ENCODE results near the gene ADNP.

The ADNP gene

DNA sequence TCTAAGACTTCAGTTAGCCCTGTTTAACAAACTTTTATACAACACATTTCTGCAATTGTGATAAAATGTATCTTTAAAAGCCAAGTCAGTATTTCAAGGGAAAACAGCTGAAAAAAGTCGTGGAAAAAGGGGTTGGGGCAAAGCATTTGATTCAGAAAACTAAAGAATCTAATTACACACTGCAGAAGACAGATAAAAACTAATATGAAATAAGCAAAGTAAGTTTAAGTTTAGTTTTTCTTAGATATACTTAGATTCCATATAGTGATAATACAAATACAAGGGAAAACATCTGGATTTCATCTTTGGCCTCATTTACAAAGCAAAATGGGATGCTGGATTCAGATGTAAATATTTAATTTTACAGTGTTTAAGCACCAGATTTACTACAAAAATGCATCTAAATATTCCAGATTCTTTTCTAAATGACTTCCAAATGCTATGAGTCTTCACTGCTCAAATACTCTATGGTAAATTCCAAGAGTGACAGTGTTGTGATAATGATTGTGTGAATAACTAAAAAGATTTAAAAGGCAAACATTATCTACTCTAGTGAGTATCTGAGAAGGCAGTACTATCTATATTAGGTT is 1.5 kb upstream of the ADNP start:
- no peak for DNase-seq (ENCODE audit: low read depth in 2 of 2)

DNA sequence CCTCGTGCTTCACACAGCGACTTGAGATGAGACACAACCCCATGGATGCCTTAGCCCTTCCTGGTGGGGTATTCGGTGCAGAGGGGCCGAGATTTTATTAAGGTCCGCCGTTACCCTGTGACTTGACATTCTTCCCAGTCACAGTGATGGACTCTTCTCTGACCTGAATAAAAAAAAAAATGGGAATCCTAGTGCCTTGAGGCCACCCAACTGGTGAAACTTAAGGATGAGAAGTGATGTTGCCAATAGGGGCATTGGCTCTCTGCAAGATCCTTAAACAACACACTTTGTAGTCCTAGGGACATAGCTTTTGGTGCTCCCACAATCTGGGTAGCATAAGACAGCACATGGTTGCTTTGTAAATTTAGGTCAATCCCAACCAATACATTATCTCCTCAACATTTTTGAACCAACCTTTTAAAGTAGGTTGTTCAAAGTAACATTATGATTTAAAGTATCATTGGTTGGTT is 814 bp upstream of the ADNP start:
- no peak for DNase-seq (ENCODE audit: low read depth in 2 of 2)

DNA sequence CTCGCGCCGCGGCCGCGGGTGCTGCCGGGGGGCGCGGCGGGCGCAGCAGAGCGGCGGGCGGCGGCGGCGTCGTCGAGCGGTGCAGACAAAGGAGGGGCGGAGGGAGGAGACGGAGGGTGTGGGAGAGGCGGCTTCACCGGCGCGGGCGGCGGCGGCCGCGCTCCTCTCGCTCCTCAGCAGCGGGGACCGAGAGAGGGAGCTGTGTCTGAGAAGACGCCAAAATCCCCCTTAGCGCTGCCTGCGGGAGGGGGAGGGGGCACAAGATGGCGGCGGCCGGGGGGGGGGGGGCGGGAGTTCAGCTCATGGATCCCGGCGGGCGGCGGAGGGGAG is 296 bp downstream of the ADNP start:
- no peak for DNase-seq (ENCODE audit: low read depth in 2 of 2)

DNA sequence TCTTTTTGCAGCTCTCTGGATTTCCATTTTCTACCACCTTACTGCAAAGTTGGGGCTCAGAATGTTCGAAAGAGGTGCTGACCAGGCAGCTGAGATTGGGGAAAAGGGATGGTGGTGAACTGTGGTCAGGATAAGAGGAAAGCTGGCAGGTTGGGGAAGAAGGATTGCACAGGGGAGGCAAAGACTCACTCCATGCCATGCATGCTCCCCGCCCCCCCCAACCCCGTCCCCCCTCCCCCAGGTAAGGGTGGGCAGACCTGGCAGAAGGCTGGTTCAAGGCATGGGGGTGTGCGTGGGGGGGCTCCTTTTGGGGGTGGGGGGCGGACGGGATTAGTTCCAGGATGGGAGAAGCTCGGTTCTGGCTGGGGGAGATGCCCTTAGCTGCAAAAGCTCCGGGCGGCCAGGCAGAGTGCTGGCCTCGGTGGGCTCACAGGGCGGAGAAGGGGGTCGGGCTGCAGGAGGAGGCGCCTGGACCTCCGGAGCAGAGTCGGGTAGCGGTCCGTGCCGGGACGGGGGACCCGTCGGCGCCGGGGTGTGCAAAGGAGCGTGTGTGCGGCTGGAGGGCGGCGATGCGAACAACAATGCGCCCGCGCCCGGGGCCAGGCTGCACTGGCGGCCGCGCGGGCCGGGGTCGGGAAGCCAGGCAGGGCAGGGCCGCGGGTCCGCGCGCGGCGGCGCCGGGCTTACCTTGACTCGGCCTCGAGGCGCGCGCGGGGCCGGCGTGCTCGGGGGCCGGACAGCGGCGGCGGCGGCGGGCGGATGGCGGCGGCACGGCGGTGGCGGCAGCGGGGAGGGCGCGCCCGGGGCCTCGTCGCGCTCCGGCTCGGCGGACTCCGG is 880 bp downstream of the ADNP start:
- peak in 1 of 2 donors; percentile 13 for DNase-seq (ENCODE audit: low read depth in 2 of 2)

DNA sequence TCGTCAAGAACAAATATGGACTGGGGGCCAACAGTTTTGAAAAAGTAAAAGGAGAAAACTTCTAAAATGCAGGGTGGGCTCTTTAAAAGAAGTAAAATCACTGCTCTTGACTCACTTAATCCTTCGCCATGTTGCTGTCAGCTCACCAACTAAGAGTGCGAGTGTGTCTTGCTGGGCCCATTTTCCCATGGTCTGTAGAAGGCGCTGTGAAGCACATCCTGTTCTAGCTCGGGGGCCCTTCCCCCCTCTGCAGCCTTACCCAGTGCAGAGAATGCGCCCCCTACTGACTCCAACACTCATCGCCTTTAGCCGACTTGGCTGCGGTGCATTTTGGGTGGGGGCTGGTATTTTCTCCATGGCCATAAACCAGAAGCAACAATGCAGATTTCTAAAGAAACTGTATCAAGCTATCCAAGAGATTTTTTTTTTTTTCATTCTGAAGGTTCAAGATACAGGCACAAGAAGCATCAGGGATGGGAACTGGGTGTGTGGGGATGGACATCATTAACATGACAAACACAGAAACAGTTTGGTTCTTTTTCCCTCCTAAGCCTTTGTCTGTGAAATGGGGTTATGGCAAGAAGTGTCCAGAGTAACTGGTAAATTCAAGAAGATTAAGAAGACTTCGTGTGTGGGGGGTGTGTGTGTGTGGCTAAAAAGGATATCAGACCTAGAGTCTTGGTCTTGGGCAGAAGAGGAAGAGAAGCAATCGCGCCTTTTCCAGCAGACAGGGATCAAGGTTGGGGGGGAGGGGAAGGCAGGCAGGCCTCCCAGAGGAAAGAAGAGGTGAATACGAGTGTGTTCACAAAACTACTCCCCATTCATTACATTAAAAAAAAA is 1.7 kb downstream of the ADNP start:
- peak; percentile 64 to 85 for DNase-seq (ENCODE audit: low read depth in 2 of 2)

DNA sequence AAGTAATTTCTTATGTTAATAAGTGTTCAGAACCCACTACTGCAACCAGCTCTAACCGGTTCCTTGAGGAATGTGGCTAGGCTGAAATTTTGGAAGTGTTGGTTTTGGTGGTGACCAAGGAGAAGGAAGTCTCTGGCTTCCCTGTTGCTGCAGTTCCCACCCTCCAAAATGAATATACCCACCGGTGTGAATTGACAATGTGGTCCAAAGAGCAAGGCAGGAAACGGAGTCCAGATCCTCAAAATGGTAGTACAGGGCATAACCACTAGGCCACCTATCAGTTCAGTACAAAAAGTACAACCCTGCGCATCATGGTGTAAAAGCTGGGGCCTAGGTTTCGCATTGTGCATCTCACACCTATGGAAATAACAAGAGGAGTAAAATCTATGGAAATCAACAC is 2.8 kb downstream of the ADNP start:
- DNase-seq (ENCODE audit: low read depth in 2 of 2), result no peak

DNA sequence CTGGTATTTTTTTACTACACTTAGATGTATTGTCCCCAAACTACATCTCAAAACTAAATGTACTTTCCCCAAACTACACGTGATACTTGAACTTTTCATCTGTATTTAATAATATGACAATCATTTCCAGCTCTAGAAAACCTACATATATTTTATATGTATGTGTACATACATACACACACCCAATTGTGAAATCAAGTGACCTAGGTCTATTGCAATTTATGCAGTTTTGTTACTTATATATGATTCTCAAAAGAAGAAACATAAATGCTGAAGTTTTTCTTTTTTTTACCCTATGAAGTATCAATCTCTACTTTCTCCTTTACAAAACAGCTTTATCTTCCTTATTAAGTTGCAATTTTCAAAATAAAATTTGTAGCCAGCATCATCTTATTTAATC is 4.7 kb downstream of the ADNP start:
- no peak for DNase-seq (ENCODE audit: low read depth in 2 of 2)

DNA sequence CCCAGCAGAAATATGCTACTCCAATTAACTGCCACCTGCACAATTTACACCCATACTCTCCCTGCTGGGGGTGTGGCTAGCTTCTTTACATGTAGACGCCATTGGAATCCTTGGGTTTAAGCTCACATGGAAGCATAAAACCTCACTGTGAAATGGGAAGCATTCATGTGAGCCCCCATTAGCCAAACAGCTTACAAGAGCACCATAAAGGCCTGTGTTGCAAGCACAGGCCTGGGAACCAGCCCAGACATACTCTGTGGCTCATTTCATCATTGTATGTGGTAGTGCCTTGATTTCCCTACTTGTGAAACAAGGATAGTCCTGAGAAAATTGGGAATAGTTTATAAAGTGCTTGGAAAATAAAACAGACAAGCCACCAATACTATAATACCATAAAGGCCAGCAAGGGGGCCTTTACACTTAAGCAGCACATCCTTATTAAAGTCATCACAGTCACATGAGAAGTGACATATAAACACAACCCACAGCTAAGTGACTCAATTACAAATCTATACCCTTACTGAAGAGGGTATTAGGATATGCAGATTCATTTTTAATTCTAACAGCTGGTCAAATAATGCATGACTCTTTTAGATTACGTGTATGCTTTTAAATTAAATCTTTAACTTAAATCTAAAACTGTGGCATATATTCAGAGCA is 6.8 kb downstream of the ADNP start:
- no peak for DNase-seq (ENCODE audit: low read depth in 2 of 2)

DNA sequence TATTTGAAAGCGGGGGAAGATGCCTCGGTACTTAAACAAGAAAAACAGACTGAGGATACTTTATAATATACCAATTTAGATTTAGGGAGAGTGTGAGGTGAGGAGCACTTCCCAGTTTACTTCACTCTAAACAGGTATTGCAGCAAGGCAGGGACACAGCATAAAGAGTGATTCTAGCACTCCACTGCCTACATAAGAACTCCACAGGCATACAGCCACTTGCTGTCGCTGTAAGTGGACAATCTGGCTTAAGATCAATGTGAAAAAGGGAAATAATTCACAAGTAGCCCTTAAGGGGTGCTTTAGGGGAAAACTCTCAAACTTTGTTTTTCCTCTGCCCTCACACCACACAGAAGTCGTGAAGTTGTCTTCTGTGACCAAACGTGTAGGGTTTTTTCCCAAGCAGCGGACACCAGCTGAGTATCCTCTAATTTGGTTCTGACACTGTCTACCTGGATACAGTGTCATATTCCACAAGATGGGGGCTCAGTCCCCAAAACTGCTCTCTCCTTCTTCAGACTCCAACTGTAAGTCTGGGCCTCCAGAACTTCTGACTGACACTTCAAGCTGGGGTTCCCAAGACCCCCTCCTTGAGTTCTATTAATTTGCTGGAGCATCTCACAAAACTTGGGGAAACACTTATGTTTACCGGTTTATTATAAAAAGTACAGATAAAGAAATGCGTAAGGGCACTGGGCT is 9.3 kb downstream of the ADNP start:
- no peak for DNase-seq (ENCODE audit: low read depth in 2 of 2)

DNA sequence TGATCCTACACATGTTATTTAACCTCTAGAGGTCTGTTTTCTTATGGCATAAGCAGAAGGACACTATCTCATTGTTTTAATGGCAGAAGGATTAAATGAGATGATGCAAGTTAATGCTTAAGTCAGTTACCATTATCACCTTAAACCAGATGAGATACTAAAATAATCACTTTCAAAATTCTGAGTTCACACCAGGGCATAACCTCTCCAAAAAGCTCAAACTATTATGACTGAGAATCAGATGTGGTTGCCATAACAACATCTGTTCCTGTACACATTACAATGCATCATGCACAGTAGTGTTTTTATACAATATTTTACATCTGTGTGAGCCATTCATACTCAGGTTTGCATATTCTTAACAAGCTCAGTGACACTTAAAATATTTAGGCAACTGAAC is 10.2 kb downstream of the ADNP start:
- no peak for DNase-seq (ENCODE audit: low read depth in 2 of 2)

DNA sequence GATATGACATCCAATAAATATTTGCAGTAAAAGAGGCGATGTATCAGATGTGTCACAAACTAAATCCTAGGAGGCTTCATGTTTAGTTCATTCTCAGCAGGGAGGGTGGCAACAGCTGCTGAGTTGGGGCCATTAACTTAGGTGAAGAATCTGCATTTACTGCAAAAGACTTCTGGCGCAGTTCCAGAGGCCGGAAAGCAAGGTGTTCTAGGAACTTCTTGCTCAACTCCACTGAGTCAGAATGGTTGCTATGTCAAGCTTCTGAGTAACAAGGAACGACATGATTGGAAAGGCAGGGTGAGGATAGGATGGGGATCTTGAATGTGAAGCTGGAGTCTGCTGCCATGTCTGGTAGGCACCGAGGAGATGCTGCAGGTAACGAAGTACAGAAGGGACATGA is 11.7 kb downstream of the ADNP start:
- no peak for DNase-seq (ENCODE audit: low read depth in 2 of 2)

DNA sequence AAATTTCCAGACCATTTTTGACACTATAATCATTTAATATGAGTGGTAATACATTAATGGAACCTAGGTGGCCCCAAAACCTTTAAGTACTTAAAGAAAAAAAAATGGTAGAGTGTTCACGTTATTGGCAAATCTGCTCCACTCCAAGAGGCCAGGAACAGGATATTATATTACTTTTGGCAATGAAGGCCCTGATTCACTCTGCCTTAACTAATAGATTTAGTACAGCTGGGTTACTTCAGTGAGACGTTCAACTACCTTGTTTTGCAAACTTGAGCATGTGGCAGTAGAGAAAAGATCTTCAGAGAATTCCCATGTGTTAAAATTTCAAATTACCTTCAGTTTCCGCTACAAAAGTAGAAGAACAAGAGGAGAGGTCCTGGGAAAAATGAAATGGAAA is 12.8 kb downstream of the ADNP start:
- DNase-seq (ENCODE audit: low read depth in 2 of 2), result no peak

DNA sequence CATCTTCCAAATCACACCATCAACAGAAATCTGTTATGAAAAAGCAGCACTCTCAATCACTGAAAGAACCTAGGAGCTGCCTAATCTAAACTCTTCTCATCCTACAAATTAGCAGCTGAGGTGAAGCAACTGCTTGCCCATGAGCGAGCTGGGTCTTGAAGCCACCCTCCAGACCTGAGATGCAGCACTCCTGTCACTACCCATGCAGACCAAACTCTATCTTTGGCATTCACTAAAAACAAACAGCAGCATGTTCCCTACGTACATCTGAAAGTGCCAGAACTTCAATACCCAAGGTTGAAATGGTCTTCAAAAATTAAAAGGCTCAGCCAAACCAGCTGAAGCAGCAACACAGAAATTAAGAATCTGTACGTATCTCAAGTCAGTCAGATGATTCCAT is 14.3 kb downstream of the ADNP start:
- no peak for DNase-seq (ENCODE audit: low read depth in 2 of 2)

DNA sequence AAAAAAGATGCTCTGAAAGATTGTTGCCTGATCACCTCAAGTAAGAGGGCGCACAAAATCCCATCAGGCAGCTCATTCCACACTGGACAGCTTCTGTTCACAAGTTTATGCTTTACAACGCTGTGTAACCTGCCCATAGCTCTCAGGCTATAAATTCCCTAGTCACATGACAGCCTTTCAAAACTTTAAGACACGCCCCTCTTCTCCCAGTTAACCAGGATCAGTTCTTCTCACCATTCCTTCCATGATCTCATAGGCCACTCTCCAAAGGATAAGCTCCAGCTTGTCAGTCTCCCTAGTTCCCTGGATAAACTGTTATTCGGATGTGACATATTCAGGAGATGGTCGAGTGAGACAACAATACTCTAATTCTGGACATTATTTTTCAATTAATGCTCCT is 15.0 kb downstream of the ADNP start:
- no peak for DNase-seq (ENCODE audit: low read depth in 2 of 2)

DNA sequence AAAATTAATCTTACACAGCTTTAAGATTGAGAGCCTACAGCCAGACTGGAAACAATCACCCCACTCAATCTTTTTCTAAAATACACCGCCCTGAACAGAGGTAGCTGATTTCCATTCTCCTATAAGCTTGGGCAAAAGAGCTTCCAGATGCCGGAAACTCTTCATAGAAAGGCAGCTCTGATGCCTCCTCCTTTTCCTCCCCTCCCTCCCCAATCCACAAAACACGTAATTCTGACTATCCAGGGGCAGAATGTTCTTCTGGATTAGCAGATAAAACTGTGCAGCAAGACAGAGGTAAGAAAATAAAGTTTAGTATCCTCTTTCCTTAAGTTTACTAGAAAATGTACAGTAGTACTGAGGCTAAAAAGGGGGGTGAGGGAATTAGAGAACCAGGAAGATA is 15.8 kb downstream of the ADNP start:
- DNase-seq (ENCODE audit: low read depth in 2 of 2), result no peak

DNA sequence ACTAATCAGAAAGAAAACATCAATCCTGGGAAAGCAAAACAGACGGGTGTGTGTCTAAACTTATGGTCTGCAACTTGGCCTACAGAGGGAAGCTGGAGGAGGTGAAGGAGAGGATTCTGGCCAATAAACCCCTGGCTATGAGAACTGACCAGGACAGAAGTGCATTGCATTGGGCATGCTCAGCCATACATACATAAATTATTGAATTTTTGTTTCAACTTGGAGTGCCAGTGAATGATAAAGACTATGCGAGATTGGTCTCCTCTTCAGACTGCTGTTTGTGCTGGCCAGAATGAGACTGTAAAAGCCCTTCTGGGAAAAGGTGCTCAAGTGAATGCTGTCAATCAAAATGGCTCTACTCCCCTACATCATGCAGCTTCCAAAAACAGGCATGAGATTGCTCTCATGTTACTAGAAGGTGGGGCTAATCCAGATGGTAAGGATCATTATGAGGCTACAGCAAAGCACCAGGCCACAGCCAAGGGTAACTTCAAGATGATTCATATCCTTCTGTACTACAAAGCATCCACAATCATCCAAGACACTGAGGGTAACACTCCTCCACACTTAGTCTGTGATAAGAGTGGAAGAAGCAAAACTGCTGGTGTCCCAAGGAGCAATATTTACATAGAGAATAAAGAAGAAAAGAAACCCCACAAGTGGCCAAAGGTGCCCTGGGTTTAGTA is 17.4 kb downstream of the ADNP start:
- no peak for DNase-seq (ENCODE audit: low read depth in 2 of 2)

DNA sequence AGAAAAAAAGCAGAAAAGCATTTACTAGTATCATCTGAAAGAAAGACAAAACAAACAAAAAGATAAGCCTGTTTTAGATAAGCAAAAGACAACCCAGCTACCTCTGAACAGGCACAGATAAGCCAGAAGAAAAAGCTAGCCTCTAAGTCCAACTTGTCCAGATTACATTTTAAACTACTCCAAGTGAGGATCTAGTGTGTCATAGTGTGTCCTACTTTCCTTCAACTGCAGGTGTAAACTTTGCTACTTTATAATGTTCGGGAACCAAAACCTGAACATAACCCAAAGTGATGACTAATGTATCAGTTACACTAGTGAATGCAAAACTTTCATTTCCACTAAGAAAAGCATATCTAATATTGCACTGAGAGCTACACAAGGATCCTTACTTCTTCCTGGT is 19.5 kb downstream of the ADNP start:
- DNase-seq (ENCODE audit: low read depth in 2 of 2), result no peak

DNA sequence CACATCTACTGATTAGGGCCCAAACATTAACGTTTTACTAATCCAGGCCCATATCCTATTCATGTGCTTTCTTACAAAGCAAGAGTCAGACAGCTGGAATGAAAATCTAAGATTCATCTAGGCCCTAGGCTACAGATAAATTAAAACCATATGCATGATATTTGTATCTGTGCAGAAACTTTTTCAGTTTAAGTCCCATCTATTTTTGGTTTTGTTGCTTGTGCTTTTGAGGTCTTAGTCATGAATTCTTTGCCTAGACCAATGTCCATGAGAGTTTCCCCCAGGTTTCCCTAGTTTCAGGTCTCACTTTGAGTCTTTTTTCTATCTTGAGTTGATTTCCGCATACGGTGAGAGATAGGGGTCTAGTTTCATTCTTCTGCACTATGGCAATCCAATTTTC is 20.2 kb downstream of the ADNP start:
- DNase-seq (ENCODE audit: low read depth in 2 of 2), result no peak

DNA sequence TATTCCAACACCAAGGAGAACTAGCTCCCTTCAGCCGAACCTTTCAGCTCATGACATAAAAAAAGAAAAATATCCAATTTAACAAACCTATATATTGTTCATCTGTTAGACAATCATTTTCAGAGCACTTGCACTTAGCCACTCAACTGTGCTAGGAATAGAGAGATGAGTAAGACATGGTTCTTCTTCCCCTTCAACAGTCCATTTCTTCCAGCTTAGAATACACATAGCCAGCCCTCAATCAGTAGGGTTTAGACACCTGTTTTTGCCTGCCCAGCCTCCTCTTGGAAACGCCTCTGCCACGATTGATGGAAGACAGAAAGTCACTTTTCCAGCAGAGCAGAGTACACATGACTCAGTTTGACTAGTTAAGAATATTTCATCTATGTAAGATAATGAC is 21.8 kb downstream of the ADNP start:
- no peak for DNase-seq (ENCODE audit: low read depth in 2 of 2)

DNA sequence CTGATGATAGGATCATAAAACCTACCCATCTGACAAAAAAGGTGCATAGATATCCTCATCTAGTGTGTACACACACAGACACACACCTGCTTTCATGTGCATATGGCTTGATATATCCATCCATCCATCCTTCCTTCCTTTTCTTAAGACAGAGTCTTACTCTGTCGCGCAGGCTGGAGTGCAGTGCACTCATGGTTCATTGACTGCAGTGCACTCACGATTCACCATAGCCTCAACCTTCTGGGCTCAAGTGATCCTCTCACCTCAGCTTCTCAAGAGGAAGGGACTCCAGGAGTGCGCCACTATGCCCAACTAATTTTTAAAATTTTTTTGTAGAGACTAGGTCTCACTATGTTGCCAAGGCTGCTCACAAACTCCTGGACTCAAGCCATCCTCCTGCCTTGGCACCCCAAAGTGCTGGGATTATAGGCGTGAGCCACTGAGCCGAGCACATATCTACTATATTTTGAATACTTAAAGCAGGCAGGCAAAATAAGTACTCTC is 27.1 kb downstream of the ADNP start:
- DNase-seq (ENCODE audit: low read depth in 2 of 2), result no peak

Measured in stimulated activated CD8-positive, alpha-beta memory T cell treated with anti-CD3 and anti-CD28 coated beads, Interleukin-15, amount 100 ng/mL, for 4 hours (primary cell).